Psoas muscle (tissue), 8 donors: ENCODE data around the gene MRGPRX1. TPM values are rescaled to one million over a fixed set of nuclear protein-coding genes. Genes with fewer than 3 reads are reported as not detected.

Experiments
- ATAC-seq, 4 donors: fragments of 200-7000 bp; cut with Tn5 transposase; one replicate each; pipeline ENCODE4 v1.9.1; 2020; ENCODE audit warnings: moderate library complexity in 3 of 4, mild to moderate bottlenecking in 2 of 4
- DNase-seq, 2 donors: peaks; one replicate each; pipeline ENCODE4 v3.0.0-alpha.2; 2020
- H3K27ac ChIP-seq: fragments of 200-600 bp; one replicate; pipeline ENCODE4 v1.8.0; 2022
- H3K27me3 ChIP-seq, 3 donors: fragments of 200-600 bp in 1 of 3; one replicate each; pipeline versions ENCODE4 v1.6.1 to v1.8.0; 2013 to 2022; ENCODE audit warnings: low read length in 2 of 3, mild to moderate bottlenecking in 2 of 3, moderate library complexity in 1 of 3; ENCODE audit not compliant: insufficient read depth in 3 of 3
- H3K36me3 ChIP-seq, 2 donors: fragments of 200-600 bp in 1 of 2; one replicate each; pipeline versions ENCODE4 v1.6.1 to v1.8.0; 2013 to 2022; ENCODE audit warnings: low read depth in 1 of 2, mild to moderate bottlenecking in 1 of 2, moderate library complexity in 1 of 2; ENCODE audit not compliant: insufficient read depth in 1 of 2
- H3K4me1 ChIP-seq: fragments of 200-600 bp; one replicate; pipeline ENCODE4 v1.8.0; 2022
- H3K4me3 ChIP-seq: fragments of 200-600 bp; one replicate; pipeline ENCODE4 v1.8.0; 2022; ENCODE audit warnings: mild to moderate bottlenecking
- H3K9me3 ChIP-seq: fragments of 200-600 bp; one replicate; pipeline ENCODE4 v1.8.0; 2022
- WGBS, 3 donors: extraction: QIAGEN DNeasy Blood & Tissue Kit; methylation state at CpG; one replicate each; pipeline versions ENCODE4 v1.1.6 to v1.1.7; 2013; 5-methylcytosine and 5-hydroxymethylcytosine counted together
- intact Hi-C, 2 donors: fragments of 100-400 bp; cut with DNase I; formaldehyde crosslinking; loops; one replicate each; pipeline versions ENCODE4 v1.11.0 to v1.14.2; 2022
- polyA plus RNA-seq, 3 donors: library from polyadenylated mRNA; stranded (reverse); fragments of 200-250 nt; gene quantifications; one replicate each; pipeline ENCODE4 v1.2.3, GENCODE V29; 2013
- total RNA-seq, 4 donors: library from RNA; stranded (reverse); fragmentation: NEBNext Ultra II Directional in 2 of 4; extraction: Animal tissue kit (Norgen Biotek cat#: 25700) in 2 of 4; gene quantifications; one replicate each; pipeline versions ENCODE4 v1.2.1 to v1.2.4, GENCODE V29; 2021 to 2023
- TF ChIP-seq, protein P1 (sequence below): fragments of 200-600 bp; IDR thresholded peaks from one replicate; pipeline ENCODE4 v1.8.0; 2022; ENCODE audit warnings: antibody characterized with exemption
- donor health status: healthy with polysubstance abuse.
- donor health status: DM: no; HTN: no; CAD: no; lungs with moderate emphysema.
- donor health status: Bipolar disorder and iron deficiency.
- donor health status: healthy.
- donor health status: DM: yes; HTN: yes; CAD: no.
- donor health status: DM: no; HTN: no; CAD: no.
- donor health status: DM: no; HTN: no; CAD: no.
- donor health status: DM: yes; HTN: yes; CAD: no.

Gene MRGPRX1
- total and polyA plus RNA-seq, 7 donors, result not detected

DNA sequence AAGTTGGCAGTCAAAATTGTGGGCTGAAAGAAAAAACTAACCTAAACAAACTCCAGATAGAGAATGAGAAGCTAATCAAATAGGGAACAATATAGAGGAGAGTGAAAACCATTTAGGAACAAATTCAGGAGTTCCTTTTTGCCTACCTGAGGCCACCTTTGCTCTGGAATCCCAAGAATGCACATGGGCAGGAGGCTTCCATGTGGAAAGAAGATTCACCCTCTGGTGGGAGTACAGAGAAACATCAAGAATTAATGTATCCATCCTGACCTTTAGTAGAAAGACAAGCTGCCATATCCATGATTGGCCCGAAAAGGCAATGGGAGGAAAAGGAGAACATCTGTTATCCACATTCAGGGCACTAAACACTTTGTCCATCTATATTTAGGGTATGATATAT is 35.0 kb upstream of the MRGPRX1 start:
- DNase-seq (no peak), ATAC-seq (no peak)
- TF ChIP-seq, protein P1, sequence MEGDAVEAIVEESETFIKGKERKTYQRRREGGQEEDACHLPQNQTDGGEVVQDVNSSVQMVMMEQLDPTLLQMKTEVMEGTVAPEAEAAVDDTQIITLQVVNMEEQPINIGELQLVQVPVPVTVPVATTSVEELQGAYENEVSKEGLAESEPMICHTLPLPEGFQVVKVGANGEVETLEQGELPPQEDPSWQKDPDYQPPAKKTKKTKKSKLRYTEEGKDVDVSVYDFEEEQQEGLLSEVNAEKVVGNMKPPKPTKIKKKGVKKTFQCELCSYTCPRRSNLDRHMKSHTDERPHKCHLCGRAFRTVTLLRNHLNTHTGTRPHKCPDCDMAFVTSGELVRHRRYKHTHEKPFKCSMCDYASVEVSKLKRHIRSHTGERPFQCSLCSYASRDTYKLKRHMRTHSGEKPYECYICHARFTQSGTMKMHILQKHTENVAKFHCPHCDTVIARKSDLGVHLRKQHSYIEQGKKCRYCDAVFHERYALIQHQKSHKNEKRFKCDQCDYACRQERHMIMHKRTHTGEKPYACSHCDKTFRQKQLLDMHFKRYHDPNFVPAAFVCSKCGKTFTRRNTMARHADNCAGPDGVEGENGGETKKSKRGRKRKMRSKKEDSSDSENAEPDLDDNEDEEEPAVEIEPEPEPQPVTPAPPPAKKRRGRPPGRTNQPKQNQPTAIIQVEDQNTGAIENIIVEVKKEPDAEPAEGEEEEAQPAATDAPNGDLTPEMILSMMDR, result no peak
- intact Hi-C loops, result no loop called here
- Histone ChIP-seq H3K4me3 (no peak overlapping the region), H3K36me3 (no peaks in the 10 kb centered on the region), H3K27ac (no peak overlapping the region), H3K9me3 (no peaks in the 10 kb centered on the region), H3K4me1 (no peaks in the 10 kb centered on the region), H3K27me3 (peaks cover 0 to 5% (median 0%) of the 10 kb centered on the region in 3 donors)
- WGBS, 3 donors, result 71 to 76% (median 76%) methylated on average over 1 of the region's 1 CpG

DNA sequence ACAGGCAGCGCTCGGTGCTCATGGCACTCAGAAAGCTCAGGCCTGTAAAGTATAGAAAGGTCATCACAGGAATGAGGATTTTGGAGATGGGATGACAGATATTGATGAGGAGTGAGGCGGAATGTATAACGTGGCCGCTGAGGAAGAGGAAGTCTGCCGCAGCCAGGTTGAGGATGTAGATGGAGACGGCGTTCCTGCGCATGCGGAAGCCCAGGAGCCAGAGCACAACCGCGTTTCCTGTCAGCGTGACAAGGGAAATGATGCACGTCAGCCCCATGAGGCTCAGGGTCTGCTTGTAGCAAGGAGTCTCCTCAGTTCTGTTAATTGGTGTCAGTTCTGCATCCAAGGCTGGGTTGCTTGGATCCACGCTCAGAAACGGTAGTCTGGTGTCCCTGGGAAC is 33.1 kb upstream of the MRGPRX1 start:
- H3K27me3 ChIP-seq, result peaks cover 0 to 5% (median 0%) of the 10 kb centered on the region in 3 donors
- DNase-seq, result no peak
- no peak overlapping the region for H3K27ac ChIP-seq
- TF ChIP-seq, protein P1, result no peak
- no peak overlapping the region for H3K4me3 ChIP-seq
- H3K4me1 ChIP-seq, result no peaks in the 10 kb centered on the region
- no peaks in the 10 kb centered on the region for H3K36me3 ChIP-seq
- intact Hi-C loops, result no loop called here
- no peak for ATAC-seq
- H3K9me3 ChIP-seq, result no peaks in the 10 kb centered on the region
- 71 to 78% (median 77%) methylated on average over 16 of the region's 16 CpGs for WGBS, 3 donors

DNA sequence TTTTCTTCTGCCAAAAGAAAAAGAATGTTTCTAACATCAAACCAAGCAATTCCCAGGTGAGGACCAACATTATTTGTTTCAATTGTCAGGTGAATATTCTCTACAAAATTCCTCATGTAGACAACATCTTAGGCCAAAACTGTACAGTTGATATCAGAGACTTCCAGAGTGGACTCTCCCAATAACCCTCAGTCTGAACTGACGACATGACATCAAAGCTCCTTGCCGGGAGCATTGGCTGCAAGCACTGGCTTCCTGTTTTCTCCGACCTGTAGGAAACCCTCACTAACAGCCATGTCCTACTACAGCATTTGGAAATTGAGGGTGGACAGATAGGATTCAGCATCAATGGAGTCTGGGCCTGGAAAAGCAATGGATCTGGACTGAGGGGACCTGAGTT is 30.5 kb upstream of the MRGPRX1 start:
- no peaks in the 10 kb centered on the region for H3K9me3 ChIP-seq
- 40 to 49% (median 45%) methylated on average over 3 of the region's 3 CpGs for WGBS, 3 donors
- H3K4me1 ChIP-seq, result no peaks in the 10 kb centered on the region
- no peak for ATAC-seq
- H3K4me3 ChIP-seq, result no peak overlapping the region
- H3K36me3 ChIP-seq, result no peaks in the 10 kb centered on the region
- intact Hi-C loops, result no loop called here
- H3K27me3 ChIP-seq, result peaks cover 0 to 5% (median 0%) of the 10 kb centered on the region in 3 donors
- no peak overlapping the region for H3K27ac ChIP-seq
- no peak for DNase-seq
- TF ChIP-seq, protein P1, result no peak

DNA sequence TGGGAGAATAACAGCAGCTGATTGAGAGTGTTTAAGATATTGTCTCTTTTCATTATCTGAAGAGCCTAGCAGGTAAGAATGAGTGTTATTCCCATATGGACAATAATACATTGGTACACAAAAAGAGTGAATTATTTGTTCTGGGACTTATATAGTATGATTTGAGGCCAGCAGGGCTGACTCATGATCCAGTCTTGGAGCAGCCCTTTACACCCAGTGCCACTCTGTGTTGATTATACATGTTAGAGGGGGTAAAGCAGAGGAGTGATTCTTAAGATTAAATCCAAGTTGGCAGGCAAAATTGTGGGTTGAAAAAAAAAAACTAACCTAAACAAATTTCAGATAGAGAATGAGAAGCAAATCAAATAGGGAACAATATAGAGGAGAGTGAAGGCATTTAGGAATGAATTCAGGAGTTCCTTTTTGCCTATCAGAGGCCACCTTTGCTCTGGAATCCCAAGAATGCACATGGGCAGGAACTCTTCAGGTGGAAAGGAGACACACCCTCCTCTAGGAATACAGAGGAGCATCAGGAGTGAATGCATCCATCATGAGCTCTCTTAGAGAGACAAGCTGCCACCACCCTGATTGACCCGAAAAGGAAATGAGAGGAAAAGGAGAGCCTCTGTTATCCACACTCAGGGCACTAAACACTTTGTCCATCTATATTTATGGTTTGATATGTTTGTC is 19.2 kb upstream of the MRGPRX1 start:
- intact Hi-C loops, result no loop called here
- H3K9me3 ChIP-seq, result no peaks in the 10 kb centered on the region
- 63 to 85% (median 79%) methylated on average over 1 of the region's 1 CpG for WGBS, 3 donors
- no peaks in the 10 kb centered on the region for H3K4me1 ChIP-seq
- no peak for ATAC-seq
- no peaks in the 10 kb centered on the region for H3K36me3 ChIP-seq
- no peak for DNase-seq
- H3K4me3 ChIP-seq, result no peak overlapping the region
- TF ChIP-seq, protein P1, result no peak
- H3K27ac ChIP-seq, result no peak overlapping the region
- no peaks in the 10 kb centered on the region for H3K27me3 ChIP-seq

DNA sequence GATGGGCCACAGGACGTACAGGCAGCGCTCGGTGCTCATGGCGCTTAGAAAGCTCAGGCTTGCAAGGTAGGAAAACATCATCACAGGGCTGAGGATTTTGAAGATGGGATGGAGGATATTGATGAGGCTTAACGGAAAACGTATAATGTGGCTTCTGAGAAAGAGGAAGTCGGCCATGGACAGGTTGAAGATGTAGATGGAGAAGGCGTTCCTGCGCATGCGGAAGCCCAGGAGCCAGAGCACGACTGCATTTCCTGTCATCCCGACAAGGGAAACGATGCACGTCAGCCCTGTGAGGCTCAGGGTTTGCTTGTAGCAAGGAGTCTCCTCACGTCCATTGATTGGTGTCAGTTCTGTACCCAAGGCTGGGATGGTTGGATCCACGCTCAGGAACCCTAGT is 17.4 kb upstream of the MRGPRX1 start:
- Histone ChIP-seq H3K27ac (no peak overlapping the region), H3K36me3 (no peaks in the 10 kb centered on the region), H3K27me3 (no peaks in the 10 kb centered on the region), H3K4me3 (no peak overlapping the region), H3K4me1 (no peaks in the 10 kb centered on the region), H3K9me3 (no peaks in the 10 kb centered on the region)
- TF ChIP-seq, protein P1, result no peak
- no peak for ATAC-seq
- intact Hi-C loops, result no loop called here
- DNase-seq, result no peak
- WGBS, 3 donors, result 83 to 87% (median 86%) methylated on average over 16 of the region's 16 CpGs
